ENCODE data around the gene ESPNL. TPM values are rescaled to one million over a fixed set of nuclear protein-coding genes. Genes with fewer than 3 reads are reported as not detected.

ESPNL gene
- polyA plus RNA-seq, 1 donor (not counting 4 experiments of a cell fraction or from before 2014, with no cell fraction given): 0.16 TPM

DNA sequence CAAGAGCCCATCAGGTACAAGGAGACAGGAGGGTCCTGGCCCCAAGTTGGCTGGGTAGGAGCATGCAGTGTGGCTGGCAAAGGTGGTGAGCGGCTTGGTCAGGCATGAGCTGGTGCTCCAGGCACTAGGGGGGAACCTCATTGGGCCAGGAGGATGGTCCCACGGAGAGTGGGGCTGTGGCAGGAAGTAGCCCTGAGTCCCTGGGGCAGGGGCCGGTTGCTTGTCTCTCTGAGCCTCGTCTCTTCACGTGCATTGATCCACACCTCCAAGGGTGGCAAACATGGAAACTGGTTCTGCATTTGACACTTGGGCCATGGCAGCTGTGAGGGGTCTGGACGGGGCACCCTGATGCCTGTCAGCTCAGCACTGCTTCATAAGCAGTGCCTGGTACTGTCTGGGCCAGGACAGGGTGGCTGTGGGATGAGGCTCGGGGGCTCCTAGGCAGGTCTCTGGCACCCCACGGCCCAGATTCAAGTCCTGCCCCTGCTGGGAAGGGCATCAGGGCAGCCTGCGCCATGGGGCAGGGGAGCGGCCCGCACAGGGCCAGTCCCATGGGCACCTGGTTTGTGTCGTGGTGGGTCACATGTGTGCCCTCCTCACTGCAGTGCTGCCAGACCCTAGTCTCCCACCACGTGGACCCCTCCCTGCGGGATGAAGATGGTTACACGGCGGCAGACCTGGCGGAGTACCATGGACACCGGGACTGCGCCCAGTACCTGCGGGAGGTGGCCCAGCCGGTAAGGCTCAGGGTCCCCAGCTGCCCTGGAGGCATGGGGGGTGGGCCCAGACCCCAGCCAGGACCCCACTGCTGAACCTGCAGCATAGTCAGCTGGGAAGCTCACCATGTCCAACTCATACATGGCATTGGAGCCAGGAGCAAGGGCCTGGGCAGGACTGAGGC lies 16.4 kb downstream of the ESPNL start:
- Histone ChIP-seq H3K9ac (ENCODE audit: control insufficient read depth, extremely low read depth, insufficient read depth, low read length) (no peak overlapping the region), H3K4me3 (ENCODE audit: control insufficient read depth in 2 of 3, extremely low read depth in 1 of 3, insufficient read depth in 2 of 3, low read depth in 1 of 3, low read length in 3 of 3) (no peak overlapping the region), H4K20me1 (ENCODE audit: control insufficient read depth, extremely low read depth, insufficient read depth, low read length) (no peaks in the 10 kb centered on the region), H3K27ac (ENCODE audit: control insufficient read depth, insufficient read depth, low read length) (no peak overlapping the region), H3K79me2 (ENCODE audit: control insufficient read depth, insufficient read depth, low read length) (no peaks in the 10 kb centered on the region), H3K9me3 (ENCODE audit: control insufficient read depth, low read depth, low read length) (no peaks in the 10 kb centered on the region), H2AFZ (ENCODE audit: control insufficient read depth, low read length) (no peak overlapping the region), H3K4me1 (ENCODE audit: control insufficient read depth, extremely low read depth, insufficient read depth, low read length) (no peaks in the 10 kb centered on the region), H3K9me1 (ENCODE audit: control insufficient read depth, extremely low read depth, insufficient read depth, low read length) (no peaks in the 10 kb centered on the region), H3K36me3 (ENCODE audit: control insufficient read depth in 2 of 2, extremely low read depth in 1 of 2, insufficient read depth in 2 of 2, low read length in 2 of 2) (no peaks in the 10 kb centered on the region), H3K4me2 (ENCODE audit: control insufficient read depth, extremely low read depth, insufficient read depth, low read depth, low read length) (no peak overlapping the region), H3K27me3 (ENCODE audit: control insufficient read depth, extremely low read depth, insufficient read depth, low read length) (peaks cover 26% of the 10 kb centered on the region)
- no peak for FAIRE-seq
- DNase-seq (ENCODE audit: low read depth, low spot score): no peak
- dilution Hi-C loops (cut with MboI; ENCODE audit: extremely low pct_ligation_motif_present, low sequenced_read_pairs): no loop called here
- TF ChIP-seq EZH2 (IDR thresholded peaks at IDR 0.05; ENCODE audit: low read length): no peak
- TF ChIP-seq, protein P1, sequence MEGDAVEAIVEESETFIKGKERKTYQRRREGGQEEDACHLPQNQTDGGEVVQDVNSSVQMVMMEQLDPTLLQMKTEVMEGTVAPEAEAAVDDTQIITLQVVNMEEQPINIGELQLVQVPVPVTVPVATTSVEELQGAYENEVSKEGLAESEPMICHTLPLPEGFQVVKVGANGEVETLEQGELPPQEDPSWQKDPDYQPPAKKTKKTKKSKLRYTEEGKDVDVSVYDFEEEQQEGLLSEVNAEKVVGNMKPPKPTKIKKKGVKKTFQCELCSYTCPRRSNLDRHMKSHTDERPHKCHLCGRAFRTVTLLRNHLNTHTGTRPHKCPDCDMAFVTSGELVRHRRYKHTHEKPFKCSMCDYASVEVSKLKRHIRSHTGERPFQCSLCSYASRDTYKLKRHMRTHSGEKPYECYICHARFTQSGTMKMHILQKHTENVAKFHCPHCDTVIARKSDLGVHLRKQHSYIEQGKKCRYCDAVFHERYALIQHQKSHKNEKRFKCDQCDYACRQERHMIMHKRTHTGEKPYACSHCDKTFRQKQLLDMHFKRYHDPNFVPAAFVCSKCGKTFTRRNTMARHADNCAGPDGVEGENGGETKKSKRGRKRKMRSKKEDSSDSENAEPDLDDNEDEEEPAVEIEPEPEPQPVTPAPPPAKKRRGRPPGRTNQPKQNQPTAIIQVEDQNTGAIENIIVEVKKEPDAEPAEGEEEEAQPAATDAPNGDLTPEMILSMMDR (optimal IDR thresholded peaks at IDR 0.05 in 1 of 3, IDR thresholded peaks at IDR 0.05 in 1 of 3, conservative IDR thresholded peaks at IDR 0.05 in 1 of 3; ENCODE audit: extremely low read depth in 1 of 3, insufficient read depth in 2 of 3, low read length in 3 of 3): no peak

DNA sequence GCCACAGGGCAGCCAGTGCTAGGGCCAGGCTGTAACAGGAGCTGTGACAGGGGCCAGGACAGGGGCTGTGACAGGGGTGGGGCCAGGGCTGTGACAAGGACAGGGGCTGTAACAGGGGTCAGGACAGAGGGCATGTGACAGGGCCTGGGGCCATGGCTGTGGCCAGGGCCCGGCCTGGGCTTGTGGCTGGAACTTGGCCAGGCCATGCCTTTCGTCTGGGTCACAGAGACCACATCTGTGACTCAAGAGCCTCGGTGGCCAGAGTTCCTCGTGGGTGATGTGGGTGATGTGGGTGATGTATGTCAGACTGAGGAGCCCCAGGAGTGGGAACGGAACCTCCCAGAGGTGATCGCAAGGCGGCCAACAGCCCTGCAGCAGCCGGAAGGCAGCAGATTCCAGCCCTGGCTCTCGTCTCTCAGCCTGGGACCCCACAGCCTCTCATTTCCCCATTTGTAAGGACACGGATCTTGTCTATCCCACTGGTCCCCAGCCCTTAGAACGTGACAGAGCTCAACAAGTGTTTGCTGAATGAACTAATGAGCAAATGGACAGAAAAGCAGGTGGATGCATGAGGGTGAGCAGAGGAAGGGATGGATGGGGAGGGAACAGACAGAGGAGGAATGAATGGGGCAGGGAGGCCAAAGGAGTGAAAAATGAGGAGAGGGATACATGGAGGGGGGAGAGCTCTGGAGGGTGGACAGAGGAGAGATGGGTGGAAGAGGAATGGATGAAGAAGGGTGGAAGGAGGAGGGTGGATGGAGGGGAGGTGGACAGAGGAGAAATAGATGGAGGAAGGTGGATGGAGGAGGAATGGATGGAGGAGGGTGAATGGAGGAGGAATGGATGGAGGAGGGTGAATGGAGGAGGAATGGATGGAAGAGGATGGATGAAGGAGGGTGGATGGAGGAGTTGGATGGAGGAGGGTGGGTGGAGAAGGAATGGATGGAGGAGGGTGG lies 17.3 kb downstream of the ESPNL start:
- no peaks in the 10 kb centered on the region for H3K4me1 ChIP-seq (ENCODE audit: control insufficient read depth, extremely low read depth, insufficient read depth, low read length)
- TF ChIP-seq, protein P1 (optimal IDR thresholded peaks at IDR 0.05 in 1 of 3, IDR thresholded peaks at IDR 0.05 in 1 of 3, conservative IDR thresholded peaks at IDR 0.05 in 1 of 3; ENCODE audit: extremely low read depth in 1 of 3, insufficient read depth in 2 of 3, low read length in 3 of 3): no peak
- no peak for TF ChIP-seq EZH2 (IDR thresholded peaks at IDR 0.05; ENCODE audit: low read length)
- FAIRE-seq (no peak), DNase-seq (ENCODE audit: low read depth, low spot score) (no peak)
- no peaks in the 10 kb centered on the region for H3K79me2 ChIP-seq (ENCODE audit: control insufficient read depth, insufficient read depth, low read length)
- H3K9me1 ChIP-seq (ENCODE audit: control insufficient read depth, extremely low read depth, insufficient read depth, low read length): no peaks in the 10 kb centered on the region
- H3K27me3 ChIP-seq (ENCODE audit: control insufficient read depth, extremely low read depth, insufficient read depth, low read length): peaks cover 33% of the 10 kb centered on the region
- dilution Hi-C loops (cut with MboI; ENCODE audit: extremely low pct_ligation_motif_present, low sequenced_read_pairs): no loop called here
- no peaks in the 10 kb centered on the region for H4K20me1 ChIP-seq (ENCODE audit: control insufficient read depth, extremely low read depth, insufficient read depth, low read length)
- H3K27ac ChIP-seq (ENCODE audit: control insufficient read depth, insufficient read depth, low read length): no peak overlapping the region
- no peak overlapping the region for H3K4me2 ChIP-seq (ENCODE audit: control insufficient read depth, extremely low read depth, insufficient read depth, low read depth, low read length)
- no peaks in the 10 kb centered on the region for H3K9me3 ChIP-seq (ENCODE audit: control insufficient read depth, low read depth, low read length)
- H2AFZ ChIP-seq (ENCODE audit: control insufficient read depth, low read length): no peak overlapping the region
- H3K36me3 ChIP-seq (ENCODE audit: control insufficient read depth in 2 of 2, extremely low read depth in 1 of 2, insufficient read depth in 2 of 2, low read length in 2 of 2): no peaks in the 10 kb centered on the region
- H3K4me3 ChIP-seq (ENCODE audit: control insufficient read depth in 2 of 3, extremely low read depth in 1 of 3, insufficient read depth in 2 of 3, low read depth in 1 of 3, low read length in 3 of 3): no peak overlapping the region
- no peak overlapping the region for H3K9ac ChIP-seq (ENCODE audit: control insufficient read depth, extremely low read depth, insufficient read depth, low read length)
